HepG2 (cell line): ENCODE measurements around the gene STXBP4. TPM values are rescaled to one million over a fixed set of nuclear protein-coding genes. Genes with fewer than 3 reads are reported as not detected.

Experiments
- ATAC-seq: fragments of 200-7000 bp; cut with Tn5 transposase; 3 replicates; pipeline ENCODE4 v1.9.1; 2020; ENCODE audit warnings: mild to moderate bottlenecking, moderate library complexity
- BruUV-seq: library from RNA; stranded (reverse); fragments of 400-500 nt; replicated peaks from 2 replicates; lab custom pipeline; 2021; lab: Mats Ljungman, UMichigan
- CTCF ChIA-PET: fragments of 300-600 bp; formaldehyde crosslinking; extraction: SDS; loops from one replicate; lab custom pipeline; 2021; ENCODE audit warnings: low total read pairs, inconsistent platforms, low intra/inter-chr PET ratio; lab: Yijun Ruan, JAX
- POLR2A ChIA-PET: fragments of 350-600 bp; sonication (Branson Sonifier 250); formaldehyde crosslinking; loops from one replicate; lab custom pipeline; 2020; ENCODE audit warnings: antibody characterized with exemption, inconsistent platforms; lab: Yijun Ruan, JAX
- DNase-seq: peaks from one replicate; pipeline ENCODE4 v3.0.0-alpha.2; 2015; ENCODE audit warnings: low spot score
- FAIRE-seq: peaks from 3 replicates; lab custom pipeline; 2011; peaks lifted over from hg19 to GRCh38; lab: Jason Lieb, UNC
- H2AFZ ChIP-seq: one replicate; pipeline ENCODE4 v1.6.1; 2011; ENCODE audit warnings: low read length, inconsistent platforms
- H3K27ac ChIP-seq: fragments of 300-600 bp; 3 replicates; pipeline ENCODE4 v1.8.0; 2011; ENCODE audit warnings: mixed run types, mild to moderate bottlenecking, mixed read lengths, low read length, inconsistent platforms; ENCODE audit not compliant: insufficient read depth; ENCODE audit errors: extremely low read length
- H3K27me3 ChIP-seq, 2 experiments: fragments of 200-600 bp in 1 of 2; 2 replicates in 1 of 2; 3 replicates in 1 of 2; pipeline versions ENCODE4 v1.6.0 to v1.8.0; 2011; ENCODE audit warnings: low read length in 2 of 2, mild to moderate bottlenecking in 2 of 2, moderate library complexity in 2 of 2, inconsistent platforms in 1 of 2; ENCODE audit not compliant: insufficient read depth in 2 of 2, control insufficient read depth in 1 of 2
- H3K36me3 ChIP-seq, 2 experiments: fragments of 200-600 bp in 1 of 2; replicated peaks in 1 of 2; 2 replicates in 1 of 2; 3 replicates in 1 of 2; pipeline versions ENCODE4 v1.5.1 to v1.8.0; 2011; ENCODE audit warnings: low read length in 2 of 2, inconsistent platforms in 1 of 2; ENCODE audit not compliant: insufficient read depth in 2 of 2, control insufficient read depth in 1 of 2
- H3K4me1 ChIP-seq: 2 replicates; pipeline ENCODE4 v1.5.1; 2012; ENCODE audit warnings: low read length, inconsistent platforms; ENCODE audit not compliant: insufficient read depth
- H3K4me2 ChIP-seq: 2 replicates; pipeline ENCODE4 v1.6.0; 2011; ENCODE audit warnings: low read depth, low read length, inconsistent platforms
- H3K4me3 ChIP-seq, 3 experiments: fragments of 200-600 bp in 1 of 3; sonication (generic), shearing (Covaris generic) in 1 of 3; replicated peaks in 1 of 3; 2 replicates each; pipeline ENCODE4 v1.5.1; 2011 to 2016; ENCODE audit warnings: low read length in 3 of 3, inconsistent platforms in 2 of 3, low read depth in 2 of 3, mild to moderate bottlenecking in 2 of 3, control low read depth in 1 of 3, mixed read lengths in 1 of 3; ENCODE audit not compliant: insufficient read depth in 1 of 3
- H3K79me2 ChIP-seq: one replicate; pipeline ENCODE4 v1.6.1; 2011; ENCODE audit warnings: low read length, inconsistent platforms; ENCODE audit not compliant: insufficient read depth
- H3K9ac ChIP-seq: 2 replicates; pipeline ENCODE4 v1.6.0; 2011; ENCODE audit warnings: mild to moderate bottlenecking, low read depth, low read length, inconsistent platforms; ENCODE audit not compliant: insufficient read depth
- H3K9me3 ChIP-seq: 2 replicates; pipeline ENCODE4 v1.5.1; 2012; ENCODE audit warnings: mild to moderate bottlenecking, low read length
- H4K20me1 ChIP-seq: 2 replicates; pipeline ENCODE4 v1.6.0; 2011; ENCODE audit warnings: inconsistent platforms, mild to moderate bottlenecking, low read length, moderate library complexity; ENCODE audit not compliant: insufficient read depth
- ATF3 ChIP-seq: sonication (generic); formaldehyde crosslinking; IDR thresholded peaks from 2 replicates; pipeline ENCODE4 v1.4.0; 2020; ENCODE audit warnings: missing genetic modification reagents
- BCL6 ChIP-seq: IDR thresholded peaks from 2 replicates; pipeline ENCODE4 v1.6.1; 2016; ENCODE audit warnings: missing genetic modification reagents, missing compliant biosample characterization
- DPF2 ChIP-seq: sonication (generic); formaldehyde crosslinking; IDR thresholded peaks from 2 replicates; pipeline ENCODE4 v1.4.0; 2020; ENCODE audit warnings: mild to moderate bottlenecking, low read depth, missing genetic modification reagents, borderline replicate concordance
- MBNL3 ChIP-seq: fragments of 250-450 bp; sonication (Bioruptor Pico); conservative IDR thresholded peaks from 2 replicates; pipeline ENCODE4 v1.8.0; 2022; ENCODE audit warnings: mild to moderate bottlenecking, inconsistent platforms
- NFYC ChIP-seq: IDR thresholded peaks from 2 replicates; pipeline ENCODE4 v1.6.1; 2016; ENCODE audit warnings: missing genetic modification reagents, missing compliant biosample characterization
- SP5 ChIP-seq: IDR thresholded peaks from 2 replicates; pipeline ENCODE4 v1.6.1; 2016; ENCODE audit warnings: low read depth, borderline replicate concordance
- ZBTB21 ChIP-seq: sonication (generic); formaldehyde crosslinking; IDR thresholded peaks from 2 replicates; pipeline ENCODE4 v1.4.0; 2020; ENCODE audit warnings: missing genetic modification reagents
- ZC3H13 ChIP-seq: sonication (generic); formaldehyde crosslinking; IDR thresholded peaks from 2 replicates; pipeline ENCODE4 v1.8.1; 2023; ENCODE audit warnings: mild to moderate bottlenecking, missing genetic modification reagents, moderate library complexity
- ZNF10 ChIP-seq: sonication (generic); formaldehyde crosslinking; IDR thresholded peaks from 2 replicates; pipeline ENCODE4 v1.4.0; 2020; ENCODE audit warnings: mild to moderate bottlenecking, low read depth, missing genetic modification reagents, borderline replicate concordance
- ZNF136 ChIP-seq: sonication (generic); formaldehyde crosslinking; IDR thresholded peaks from 2 replicates; pipeline ENCODE4 v1.8.1; 2022; ENCODE audit warnings: low read depth, mild to moderate bottlenecking, moderate library complexity, missing genetic modification reagents
- ZNF207 ChIP-seq: fragments of 450-650 bp; IDR thresholded peaks from 2 replicates; pipeline ENCODE4 v1.6.1; 2016; ENCODE audit warnings: antibody characterized with exemption, borderline replicate concordance
- ZNF512 ChIP-seq: sonication (generic); formaldehyde crosslinking; IDR thresholded peaks from 2 replicates; pipeline ENCODE4 v1.4.0; 2020; ENCODE audit warnings: mild to moderate bottlenecking, missing genetic modification reagents
- ZNF598 ChIP-seq: sonication (generic); formaldehyde crosslinking; IDR thresholded peaks from 2 replicates; pipeline ENCODE4 v1.5.1; 2020; ENCODE audit warnings: mild to moderate bottlenecking, missing genetic modification reagents, borderline replicate concordance
- ZNF766 ChIP-seq: sonication (generic); formaldehyde crosslinking; IDR thresholded peaks from 2 replicates; pipeline ENCODE4 v1.5.0; 2020; ENCODE audit warnings: missing genetic modification reagents, borderline replicate concordance
- WGBS: methylation state at CpG from one replicate; pipeline ENCODE4 v1.1.6; 2017; ENCODE audit warnings: low lambda C conversion rate; 5-methylcytosine and 5-hydroxymethylcytosine counted together
- in situ Hi-C: cut with HindIII; loops from 2 replicates; pipeline ENCODE4 v1.10.0; 2017; ENCODE audit warnings: low pct_unique_long_range_greater_than_20kb; ENCODE audit not compliant: extremely low pct_ligation_motif_present
- intact Hi-C: fragments of 100-400 bp; cut with micrococcal nuclease; formaldehyde crosslinking; loops from one replicate; pipeline ENCODE4 v1.10.0; 2022; ENCODE audit not compliant: unreplicated experiment
- polyA plus RNA-seq, 8 experiments: library from polyadenylated mRNA; depleted of rRNA in 3 of 8; stranded (reverse) in 7 of 8; unstranded in 1 of 8; fragments of >200 nt; fragmentation: Illumina TruSeq in 4 of 8; extraction: Trizol in 4 of 8; gene quantifications; 2 replicates each; pipeline versions ENCODE4 v1.2.1 to v1.2.3, GENCODE V29; 2011 to 2016; ENCODE audit warnings: low read depth in 4 of 8, missing spikeins in 1 of 8, mixed read lengths in 1 of 8; ENCODE audit not compliant: insufficient read depth in 1 of 8
- total RNA-seq, 5 experiments: library from RNA; depleted of rRNA; stranded (reverse); fragments of >200 nt; fragmentation: Illumina TruSeq; extraction: Trizol; gene quantifications; 2 replicates each; pipeline ENCODE4 v1.2.3, GENCODE V29; 2016; ENCODE audit warnings: low read depth in 1 of 5

The STXBP4 gene
- total and polyA plus RNA-seq, 2 of the 13 experiments (the other 11 are each of a cell fraction or from before 2014, with no cell fraction given) = 8.5 to 36.1 TPM

- BruUV-seq = no TSS peak
- no peaks in the 10 kb centered on the region for H4K20me1 ChIP-seq
- H3K36me3 ChIP-seq = peaks cover 0 to 3% of the 10 kb centered on the region in 2 experiments; a peak in 2 of 5 replicates
- no peak overlapping the region for H2AFZ ChIP-seq
- no peak overlapping the region for H3K4me2 ChIP-seq
- H3K27ac ChIP-seq = no peak overlapping the region
- ChIA-PET POLR2A (no interaction called here), CTCF (no interaction called here)
- H3K9ac ChIP-seq = no peak overlapping the region
- ATAC-seq = no peak
- no peak overlapping the region for H3K4me3 ChIP-seq
- no peak for DNase-seq
- FAIRE-seq = no peak
- intact Hi-C loops = no loop called here
- no peaks in the 10 kb centered on the region for H3K27me3 ChIP-seq
- no peaks in the 10 kb centered on the region for H3K79me2 ChIP-seq
- in situ Hi-C loops = no loop called here
- H3K4me1 ChIP-seq = peaks cover 10% of the 10 kb centered on the region
- 97% methylated on average over 2 of the region's 2 CpGs for WGBS
- no peak for TF ChIP-seq ATF3 (CRISPR knock-in tag)
- no peak for TF ChIP-seq BCL6 (CRISPR knock-in tag)
- no peaks in the 10 kb centered on the region for H3K9me3 ChIP-seq
Measured at GRCh38 chr17:55167024-55167725, 198.6 kb downstream of the STXBP4 start.

GRCh38 chr17:55168958-55169687 lies 200.6 kb downstream of the STXBP4 start:
- FAIRE-seq = no peak
- no TSS peak for BruUV-seq
- Histone ChIP-seq H3K79me2 (no peaks in the 10 kb centered on the region), H3K4me3 (no peak overlapping the region), H3K9me3 (no peaks in the 10 kb centered on the region), H3K4me2 (no peak overlapping the region), H3K9ac (no peak overlapping the region), H3K27me3 (no peaks in the 10 kb centered on the region), H4K20me1 (no peaks in the 10 kb centered on the region), H2AFZ (no peak overlapping the region), H3K4me1 (peaks cover 10% of the 10 kb centered on the region), H3K27ac (no peak overlapping the region), H3K36me3 (peaks cover 0 to 3% of the 10 kb centered on the region in 2 experiments; a peak in 1 of 5 replicates)
- ATAC-seq = no peak
- ChIA-PET CTCF (no interaction called here), POLR2A (no interaction called here)
- intact Hi-C loops (no loop called here), in situ Hi-C loops (no loop called here)
- no peak for DNase-seq
- 93% methylated on average over 5 of the region's 5 CpGs for WGBS
- no peak for TF ChIP-seq ZNF136
- no peak for TF ChIP-seq ZC3H13 (CRISPR knock-in tag)
- no peak for TF ChIP-seq ZNF512 (CRISPR knock-in tag)
- TF ChIP-seq ZNF766 (CRISPR knock-in tag) = no peak
- TF ChIP-seq NFYC (CRISPR knock-in tag) = no peak
- no peak for TF ChIP-seq ZNF207
- TF ChIP-seq ZNF10 (CRISPR knock-in tag) = no peak
- TF ChIP-seq MBNL3 (CRISPR knock-in tag) = no peak
- no peak for TF ChIP-seq ZNF598
- no peak for TF ChIP-seq DPF2 (CRISPR knock-in tag)
- TF ChIP-seq SP5 (CRISPR knock-in tag) = no peak
- no peak for TF ChIP-seq ZBTB21 (CRISPR knock-in tag)
